ENCODE data around the gene OTOG.

DNA sequence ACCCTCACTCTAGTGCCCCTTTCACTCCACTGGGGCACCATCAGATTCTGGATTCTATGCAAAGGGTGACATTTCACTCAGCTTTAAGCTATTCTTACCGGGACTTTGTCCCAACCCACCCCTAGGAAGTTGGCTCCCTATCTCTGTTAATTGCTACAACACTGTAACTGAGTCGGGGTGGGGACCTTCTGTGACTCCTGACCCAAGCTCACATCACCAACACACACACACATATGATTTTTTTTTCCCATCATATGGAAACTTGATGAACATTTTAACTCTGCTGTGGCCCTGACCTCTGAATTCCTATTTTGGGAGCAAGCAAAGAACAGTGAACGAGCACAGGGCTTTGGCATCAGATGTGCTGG lies 19.4 kb upstream of the OTOG start:
- TF ChIP-seq CREB1 (IDR thresholded peaks at IDR 0.05): no peak
- TF ChIP-seq, protein P1, sequence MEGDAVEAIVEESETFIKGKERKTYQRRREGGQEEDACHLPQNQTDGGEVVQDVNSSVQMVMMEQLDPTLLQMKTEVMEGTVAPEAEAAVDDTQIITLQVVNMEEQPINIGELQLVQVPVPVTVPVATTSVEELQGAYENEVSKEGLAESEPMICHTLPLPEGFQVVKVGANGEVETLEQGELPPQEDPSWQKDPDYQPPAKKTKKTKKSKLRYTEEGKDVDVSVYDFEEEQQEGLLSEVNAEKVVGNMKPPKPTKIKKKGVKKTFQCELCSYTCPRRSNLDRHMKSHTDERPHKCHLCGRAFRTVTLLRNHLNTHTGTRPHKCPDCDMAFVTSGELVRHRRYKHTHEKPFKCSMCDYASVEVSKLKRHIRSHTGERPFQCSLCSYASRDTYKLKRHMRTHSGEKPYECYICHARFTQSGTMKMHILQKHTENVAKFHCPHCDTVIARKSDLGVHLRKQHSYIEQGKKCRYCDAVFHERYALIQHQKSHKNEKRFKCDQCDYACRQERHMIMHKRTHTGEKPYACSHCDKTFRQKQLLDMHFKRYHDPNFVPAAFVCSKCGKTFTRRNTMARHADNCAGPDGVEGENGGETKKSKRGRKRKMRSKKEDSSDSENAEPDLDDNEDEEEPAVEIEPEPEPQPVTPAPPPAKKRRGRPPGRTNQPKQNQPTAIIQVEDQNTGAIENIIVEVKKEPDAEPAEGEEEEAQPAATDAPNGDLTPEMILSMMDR (IDR thresholded peaks at IDR 0.05; ENCODE audit: control extremely low read depth in 1 of 3, insufficient read depth in 1 of 3, low read depth in 1 of 3, low read length in 3 of 3): no peak
- no peak for TF ChIP-seq SP2 (IDR thresholded peaks at IDR 0.05; ENCODE audit: low read length)
- no peak for TF ChIP-seq JUN (IDR thresholded peaks at IDR 0.05; ENCODE audit: low read depth, low read length)
- no peak for TF ChIP-seq EGR1 (IDR thresholded peaks at IDR 0.05; ENCODE audit: borderline replicate concordance, low read depth, low read length)
- TF ChIP-seq SP1 (IDR thresholded peaks at IDR 0.05; ENCODE audit: low read depth, low read length): no peak
- TF ChIP-seq, protein P2, sequence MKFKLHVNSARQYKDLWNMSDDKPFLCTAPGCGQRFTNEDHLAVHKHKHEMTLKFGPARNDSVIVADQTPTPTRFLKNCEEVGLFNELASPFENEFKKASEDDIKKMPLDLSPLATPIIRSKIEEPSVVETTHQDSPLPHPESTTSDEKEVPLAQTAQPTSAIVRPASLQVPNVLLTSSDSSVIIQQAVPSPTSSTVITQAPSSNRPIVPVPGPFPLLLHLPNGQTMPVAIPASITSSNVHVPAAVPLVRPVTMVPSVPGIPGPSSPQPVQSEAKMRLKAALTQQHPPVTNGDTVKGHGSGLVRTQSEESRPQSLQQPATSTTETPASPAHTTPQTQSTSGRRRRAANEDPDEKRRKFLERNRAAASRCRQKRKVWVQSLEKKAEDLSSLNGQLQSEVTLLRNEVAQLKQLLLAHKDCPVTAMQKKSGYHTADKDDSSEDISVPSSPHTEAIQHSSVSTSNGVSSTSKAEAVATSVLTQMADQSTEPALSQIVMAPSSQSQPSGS (IDR thresholded peaks at IDR 0.05; ENCODE audit: low read length): no peak
- no peak for TF ChIP-seq EZH2 (IDR thresholded peaks at IDR 0.05; ENCODE audit: low read depth, low read length, severe bottlenecking)
- TF ChIP-seq NANOG (IDR thresholded peaks at IDR 0.05; ENCODE audit: insufficient read depth, low read depth, low read length, poor library complexity, severe bottlenecking): no peak
- no peak for TF ChIP-seq POLR2A (IDR thresholded peaks at IDR 0.05; ENCODE audit: control extremely low read depth in 1 of 2, low read depth in 2 of 2, low read length in 2 of 2)
- no peak for TF ChIP-seq RAD21 (IDR thresholded peaks at IDR 0.05 in 1 of 2, conservative IDR thresholded peaks at IDR 0.05 in 1 of 2; ENCODE audit: low read depth in 2 of 2, low read length in 2 of 2)
